ENCODE measurements around the gene HOXA11. TPM values are rescaled to one million over a fixed set of nuclear protein-coding genes. Genes with fewer than 3 reads are reported as not detected.

The HOXA11 gene
- total and polyA plus RNA-seq, 2 donors from 2014 or later: 5.2 to 5.5 TPM

- H3K9ac ChIP-seq (ENCODE audit: low read length in 3 of 3): no peak overlapping the region
- DNase-seq: peak; percentile 47 to 78 (median 59)
- FAIRE-seq: no peak
- H3K4me3 ChIP-seq (ENCODE audit: low read length in 3 of 3): peak overlapping the region in 1 of 3 donors; percentile 10
- peaks cover 88% of the 10 kb centered on the region for H3K27me3 ChIP-seq (ENCODE audit: control insufficient read depth, insufficient read depth, low read length)
- no peak for TF ChIP-seq CTCF (IDR thresholded peaks at IDR 0.05; ENCODE audit: borderline replicate concordance, extremely low read depth, insufficient read depth)
- H3K9me3 ChIP-seq (ENCODE audit: control insufficient read depth in 2 of 3, insufficient read depth in 1 of 3, low read length in 3 of 3): no peaks in the 10 kb centered on the region
- H3K27ac ChIP-seq (ENCODE audit: low read depth in 2 of 2, low read length in 2 of 2): no peak overlapping the region
- intact Hi-C loops (cut with DNase I): no loop called here
- no peaks in the 10 kb centered on the region for H3K36me3 ChIP-seq (ENCODE audit: control insufficient read depth in 2 of 3, insufficient read depth in 3 of 3, low read length in 3 of 3)
- peaks cover 0 to 5% (median 5%) of the 10 kb centered on the region in 3 donors for H3K4me1 ChIP-seq (ENCODE audit: control insufficient read depth in 2 of 3, insufficient read depth in 2 of 3, low read depth in 1 of 3, low read length in 3 of 3)
Observed at GRCh38 chr7:27198871-27199801, 14.1 kb upstream of the HOXA11 start.

GRCh38 chr7:27198138-27198841, 13.3 kb upstream of the HOXA11 start:
- Histone ChIP-seq H3K9me3 (ENCODE audit: control insufficient read depth in 2 of 3, insufficient read depth in 1 of 3, low read length in 3 of 3) (no peaks in the 10 kb centered on the region), H3K36me3 (ENCODE audit: control insufficient read depth in 2 of 3, insufficient read depth in 3 of 3, low read length in 3 of 3) (no peaks in the 10 kb centered on the region), H3K9ac (ENCODE audit: low read length in 3 of 3) (no peak overlapping the region), H3K27me3 (ENCODE audit: control insufficient read depth, insufficient read depth, low read length) (peaks cover 88% of the 10 kb centered on the region), H3K4me1 (ENCODE audit: control insufficient read depth in 2 of 3, insufficient read depth in 2 of 3, low read depth in 1 of 3, low read length in 3 of 3) (peaks cover 0 to 5% (median 5%) of the 10 kb centered on the region in 3 donors), H3K27ac (ENCODE audit: low read depth in 2 of 2, low read length in 2 of 2) (no peak overlapping the region), H3K4me3 (ENCODE audit: low read length in 3 of 3) (no peak overlapping the region)
- intact Hi-C loops (cut with DNase I): no loop called here
- peak; percentile 21 to 50 (median 44) for DNase-seq
- no peak for FAIRE-seq
- TF ChIP-seq CTCF (IDR thresholded peaks at IDR 0.05; ENCODE audit: borderline replicate concordance, extremely low read depth, insufficient read depth): no peak

- peaks cover 0 to 5% (median 5%) of the 10 kb centered on the region in 3 donors for H3K4me1 ChIP-seq (ENCODE audit: control insufficient read depth in 2 of 3, insufficient read depth in 2 of 3, low read depth in 1 of 3, low read length in 3 of 3)
- intact Hi-C loops (cut with DNase I): no loop called here
- FAIRE-seq: no peak
- no peaks in the 10 kb centered on the region for H3K9me3 ChIP-seq (ENCODE audit: control insufficient read depth in 2 of 3, insufficient read depth in 1 of 3, low read length in 3 of 3)
- peak in 3 of 5 donors; percentile 20 to 64 (median 33) for DNase-seq
- no peak overlapping the region for H3K27ac ChIP-seq (ENCODE audit: low read depth in 2 of 2, low read length in 2 of 2)
- peaks cover 80% of the 10 kb centered on the region for H3K27me3 ChIP-seq (ENCODE audit: control insufficient read depth, insufficient read depth, low read length)
- no peak overlapping the region for H3K9ac ChIP-seq (ENCODE audit: low read length in 3 of 3)
- no peak for TF ChIP-seq CTCF (IDR thresholded peaks at IDR 0.05; ENCODE audit: borderline replicate concordance, extremely low read depth, insufficient read depth)
- no peak overlapping the region for H3K4me3 ChIP-seq (ENCODE audit: low read length in 3 of 3)
- no peaks in the 10 kb centered on the region for H3K36me3 ChIP-seq (ENCODE audit: control insufficient read depth in 2 of 3, insufficient read depth in 3 of 3, low read length in 3 of 3)
Observed at GRCh38 chr7:27197137-27198042, 12.4 kb upstream of the HOXA11 start.

All from kidney (tissue), 14 donors.